Mucosa of descending colon (tissue), 3 donors: ENCODE measurements around the gene ACSL3. TPM values are rescaled to one million over a fixed set of nuclear protein-coding genes. Genes with fewer than 3 reads are reported as not detected.

Experiments
- ATAC-seq: fragments of 200-7000 bp; cut with Tn5 transposase; one replicate; pipeline ENCODE4 v1.9.1; 2020; ENCODE audit warnings: mild to moderate bottlenecking, moderate library complexity
- DNase-seq, 3 donors: peaks; one replicate each; pipeline ENCODE4 v3.0.0-alpha.2; 2020
- H3K36me3 ChIP-seq: fragments of 200-600 bp; one replicate; pipeline ENCODE4 v1.8.0; 2021; ENCODE audit warnings: low read depth, mild to moderate bottlenecking
- H3K4me1 ChIP-seq: fragments of 200-600 bp; one replicate; pipeline ENCODE4 v1.8.0; 2021; ENCODE audit warnings: low read depth, mild to moderate bottlenecking
- H3K4me3 ChIP-seq: fragments of 200-600 bp; one replicate; pipeline ENCODE4 v1.8.0; 2021; ENCODE audit warnings: mild to moderate bottlenecking
- H3K9me3 ChIP-seq: fragments of 200-600 bp; one replicate; pipeline ENCODE4 v1.8.0; 2021; ENCODE audit warnings: mild to moderate bottlenecking
- intact Hi-C, 2 donors: fragments of 100-400 bp; cut with DNase I in 1 of 2; cut with micrococcal nuclease in 1 of 2; formaldehyde crosslinking; loops; one replicate each; pipeline versions ENCODE4 v1.11.0 to v1.11.1; 2022; cut with DNase I, micrococcal nuclease
- total RNA-seq, 3 donors: library from RNA; stranded (reverse); fragmentation: NEBNext Ultra II Directional in 2 of 3; extraction: Animal tissue kit (Norgen Biotek cat#: 25700) in 2 of 3; gene quantifications; one replicate each; pipeline versions ENCODE4 v1.2.1 to v1.2.4, GENCODE V29; 2021 to 2023
- TF ChIP-seq, protein P1 (sequence below): fragments of 200-600 bp; IDR thresholded peaks from one replicate; pipeline ENCODE4 v1.8.0; 2022; ENCODE audit warnings: antibody characterized with exemption, mild to moderate bottlenecking
- donor health status: DM: no; HTN: no; CAD: no; lungs with moderate emphysema.
- donor health status: DM: no; HTN: no; CAD: no.
- donor health status: DM: no; HTN: yes; CAD: no.

ACSL3 gene
- total RNA-seq, 3 donors from 2014 or later: 77.2 to 108 (median 93.0) TPM

GRCh38 chr2:222943820-222944219 lies 83.0 kb downstream of the ACSL3 start:
- Histone ChIP-seq H3K4me1 (no peaks in the 10 kb centered on the region), H3K36me3 (no peaks in the 10 kb centered on the region), H3K9me3 (no peaks in the 10 kb centered on the region), H3K4me3 (no peak overlapping the region)
- intact Hi-C loops: no loop called here
- ATAC-seq: no peak
- no peak for DNase-seq
- TF ChIP-seq, protein P1, sequence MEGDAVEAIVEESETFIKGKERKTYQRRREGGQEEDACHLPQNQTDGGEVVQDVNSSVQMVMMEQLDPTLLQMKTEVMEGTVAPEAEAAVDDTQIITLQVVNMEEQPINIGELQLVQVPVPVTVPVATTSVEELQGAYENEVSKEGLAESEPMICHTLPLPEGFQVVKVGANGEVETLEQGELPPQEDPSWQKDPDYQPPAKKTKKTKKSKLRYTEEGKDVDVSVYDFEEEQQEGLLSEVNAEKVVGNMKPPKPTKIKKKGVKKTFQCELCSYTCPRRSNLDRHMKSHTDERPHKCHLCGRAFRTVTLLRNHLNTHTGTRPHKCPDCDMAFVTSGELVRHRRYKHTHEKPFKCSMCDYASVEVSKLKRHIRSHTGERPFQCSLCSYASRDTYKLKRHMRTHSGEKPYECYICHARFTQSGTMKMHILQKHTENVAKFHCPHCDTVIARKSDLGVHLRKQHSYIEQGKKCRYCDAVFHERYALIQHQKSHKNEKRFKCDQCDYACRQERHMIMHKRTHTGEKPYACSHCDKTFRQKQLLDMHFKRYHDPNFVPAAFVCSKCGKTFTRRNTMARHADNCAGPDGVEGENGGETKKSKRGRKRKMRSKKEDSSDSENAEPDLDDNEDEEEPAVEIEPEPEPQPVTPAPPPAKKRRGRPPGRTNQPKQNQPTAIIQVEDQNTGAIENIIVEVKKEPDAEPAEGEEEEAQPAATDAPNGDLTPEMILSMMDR: no peak

- H3K36me3 ChIP-seq: no peaks in the 10 kb centered on the region
- ATAC-seq (no peak), DNase-seq (no peak)
- H3K4me3 ChIP-seq: no peak overlapping the region
- no peaks in the 10 kb centered on the region for H3K9me3 ChIP-seq
- intact Hi-C loops: no loop called here
- TF ChIP-seq, protein P1: no peak
- H3K4me1 ChIP-seq: no peaks in the 10 kb centered on the region
These were observed 83.7 kb downstream of the ACSL3 start for GRCh38 chr2:222944552-222944951.

DNA sequence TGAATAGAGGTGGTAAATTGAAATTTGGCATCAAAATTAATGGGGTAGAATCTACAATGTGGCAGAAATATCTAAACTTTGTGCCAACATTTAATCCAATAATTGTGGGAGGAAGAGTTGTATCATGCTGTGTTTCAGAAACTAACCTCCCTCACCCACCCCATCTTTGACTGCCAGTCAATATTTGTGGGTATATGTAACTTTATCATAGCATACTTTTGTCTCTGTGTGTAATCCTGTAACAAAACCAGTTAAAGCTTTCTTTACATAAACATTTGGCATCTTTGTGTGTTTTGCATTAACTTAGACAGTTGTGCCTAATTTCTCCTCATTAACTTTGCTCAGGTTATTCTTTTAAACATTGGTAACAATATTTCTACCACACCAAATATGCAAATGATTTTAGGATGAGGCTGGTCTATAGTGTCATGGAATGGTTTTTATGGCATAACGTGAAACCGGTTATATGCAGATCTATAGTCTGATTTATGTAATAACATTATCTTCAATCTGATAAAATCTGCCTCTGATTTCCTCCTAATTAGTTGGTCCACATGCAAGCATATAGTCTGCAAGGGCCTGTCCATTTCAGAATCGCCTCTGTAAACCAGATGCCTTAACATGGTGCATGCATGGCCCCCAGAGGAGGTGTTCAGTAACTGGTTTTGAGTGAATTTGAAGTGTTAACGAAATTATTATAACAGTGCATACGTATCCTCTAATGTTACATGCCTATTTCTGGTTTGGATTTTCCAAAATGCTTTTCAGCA lies 84.3 kb downstream of the ACSL3 start:
- Histone ChIP-seq H3K36me3 (no peaks in the 10 kb centered on the region), H3K4me1 (no peaks in the 10 kb centered on the region), H3K9me3 (no peaks in the 10 kb centered on the region), H3K4me3 (no peak overlapping the region)
- ATAC-seq: no peak
- no peak for DNase-seq
- intact Hi-C loops: no loop called here
- TF ChIP-seq, protein P1: no peak

- DNase-seq: no peak
These were observed 85.1 kb downstream of the ACSL3 start for GRCh38 chr2:222945887-222946286.

GRCh38 chr2:222946700-222947287 lies 86.0 kb downstream of the ACSL3 start:
- TF ChIP-seq, protein P1: no peak
- DNase-seq (no peak), ATAC-seq (peak; percentile 19)
- Histone ChIP-seq H3K36me3 (no peaks in the 10 kb centered on the region), H3K9me3 (no peaks in the 10 kb centered on the region), H3K4me3 (no peak overlapping the region), H3K4me1 (no peaks in the 10 kb centered on the region)
- intact Hi-C loops: no loop called here

More at GRCh38 chr2:222945887-222946286, 85.1 kb downstream of the ACSL3 start:
- Histone ChIP-seq H3K4me1 (no peaks in the 10 kb centered on the region), H3K36me3 (no peaks in the 10 kb centered on the region), H3K9me3 (no peaks in the 10 kb centered on the region), H3K4me3 (no peak overlapping the region)
- TF ChIP-seq, protein P1: no peak
- intact Hi-C loops: no loop called here
- no peak for ATAC-seq
